Activated T-helper 1 cell treated with anti-CD3 and anti-CD28 coated beads, Interleukin-2, amount 50 U/mL, for 16 hours (primary cell): ENCODE measurements around the gene DCP1A.

Experiments
- DNase-seq, 2 donors: peaks; one replicate each; pipeline ENCODE4 v3.0.0-alpha.2; 2020; ENCODE audit warnings: low read depth in 1 of 2, low spot score in 1 of 2

DCP1A gene

DNA sequence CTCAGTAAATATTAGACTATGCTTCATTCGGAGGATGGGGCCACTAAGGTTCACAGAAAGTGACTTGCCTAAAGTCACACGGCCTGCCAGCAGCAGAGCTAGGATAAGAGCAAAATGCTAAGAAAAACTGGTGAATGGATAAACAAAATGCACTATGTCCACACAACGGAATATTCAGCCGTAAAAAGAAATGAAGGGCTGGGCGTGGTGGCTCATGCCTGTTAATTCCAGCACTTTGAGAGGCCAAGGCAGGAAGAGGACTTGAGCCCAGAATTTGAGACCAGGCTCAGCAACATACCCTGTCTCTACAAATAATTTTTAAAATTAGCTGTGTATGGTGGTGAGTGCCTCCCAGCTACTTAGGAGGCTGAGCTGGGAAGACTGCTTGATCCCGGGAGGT is 99.2 kb downstream of the DCP1A start:
- DNase-seq: no peak

- DNase-seq: no peak
Observed at GRCh38 chr3:53247619-53248018, 99.7 kb downstream of the DCP1A start.

DNA sequence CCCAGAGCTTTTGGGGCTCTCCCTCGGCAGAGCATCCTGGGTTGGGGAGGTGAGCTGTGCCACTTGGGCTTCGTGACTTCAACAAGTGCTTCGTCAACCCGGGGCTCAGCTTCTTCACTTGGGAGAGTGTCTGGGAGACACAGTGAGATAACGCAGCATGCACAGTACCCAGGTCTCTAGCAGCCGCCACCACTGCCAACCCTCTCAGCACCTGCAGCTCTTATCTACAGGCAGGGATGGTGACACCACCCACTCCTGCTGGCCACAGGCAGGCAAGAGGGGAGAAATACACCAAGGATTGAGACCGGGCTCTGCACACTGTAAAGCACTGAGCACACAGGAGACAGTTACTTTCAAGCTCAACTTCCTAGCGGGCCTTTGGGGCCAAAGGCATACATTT is 103.1 kb downstream of the DCP1A start:
- no peak for DNase-seq

DNA sequence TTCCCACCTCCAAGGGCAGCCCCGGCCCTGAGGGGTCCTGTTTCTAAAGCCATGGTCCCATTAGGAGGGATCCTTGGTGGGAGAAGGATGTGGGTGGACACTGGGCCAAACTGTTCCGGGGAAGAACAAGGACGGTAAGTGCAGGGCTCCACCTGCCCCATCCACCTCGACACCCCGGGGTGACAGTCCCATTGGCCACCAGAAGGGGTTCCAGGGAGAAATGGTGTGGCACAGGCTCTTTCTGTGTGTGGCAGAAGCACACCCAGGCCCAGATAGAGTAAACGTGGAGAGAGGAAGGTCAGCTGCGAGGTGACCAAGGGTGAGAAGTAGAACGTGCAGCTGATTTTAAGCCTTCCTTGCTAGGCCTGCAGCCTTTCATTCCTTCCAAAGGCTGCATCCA is 103.6 kb downstream of the DCP1A start:
- DNase-seq: no peak

GRCh38 chr3:53243165-53243564 is 104.2 kb downstream of the DCP1A start:
- no peak for DNase-seq

DNA sequence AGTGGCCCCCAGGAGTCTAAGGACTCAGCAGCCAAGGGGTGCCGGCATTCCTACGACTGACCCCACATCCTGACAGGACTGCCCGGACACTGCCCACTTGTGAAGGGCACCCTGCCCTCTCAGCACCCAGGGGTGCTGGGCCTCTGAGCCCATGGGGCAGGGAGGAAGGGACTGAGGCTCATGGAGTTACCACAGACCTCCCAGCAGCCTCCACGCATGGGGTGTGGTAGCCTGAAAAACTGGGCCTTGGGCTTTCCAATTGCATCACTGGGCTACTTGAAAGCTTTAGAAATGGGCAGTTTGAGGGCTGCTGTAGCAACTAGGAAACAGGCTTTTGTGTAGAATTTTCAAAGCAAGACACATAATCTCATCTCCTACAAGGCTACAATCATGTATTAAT is 104.7 kb downstream of the DCP1A start:
- DNase-seq: no peak

DNA sequence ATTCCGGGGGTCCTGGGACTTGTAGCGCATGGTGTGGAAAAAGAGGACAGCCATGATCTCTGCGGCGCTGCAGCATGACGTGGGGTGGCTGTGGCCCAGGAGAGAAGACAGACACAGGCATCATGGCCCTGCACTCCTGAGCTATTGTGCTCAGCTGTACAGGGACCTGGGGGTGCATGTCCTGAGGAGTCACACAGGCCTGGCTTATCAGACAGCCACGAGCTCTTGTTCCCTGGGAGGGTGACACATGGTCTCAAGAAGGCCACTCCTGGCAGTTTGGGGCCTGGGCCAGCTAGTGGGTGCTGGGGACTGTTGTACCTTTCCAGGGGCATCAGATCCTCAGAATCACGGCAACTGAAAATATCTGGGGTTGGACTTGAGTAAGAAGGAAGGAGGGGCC is 105.2 kb downstream of the DCP1A start:
- no peak for DNase-seq

DNA sequence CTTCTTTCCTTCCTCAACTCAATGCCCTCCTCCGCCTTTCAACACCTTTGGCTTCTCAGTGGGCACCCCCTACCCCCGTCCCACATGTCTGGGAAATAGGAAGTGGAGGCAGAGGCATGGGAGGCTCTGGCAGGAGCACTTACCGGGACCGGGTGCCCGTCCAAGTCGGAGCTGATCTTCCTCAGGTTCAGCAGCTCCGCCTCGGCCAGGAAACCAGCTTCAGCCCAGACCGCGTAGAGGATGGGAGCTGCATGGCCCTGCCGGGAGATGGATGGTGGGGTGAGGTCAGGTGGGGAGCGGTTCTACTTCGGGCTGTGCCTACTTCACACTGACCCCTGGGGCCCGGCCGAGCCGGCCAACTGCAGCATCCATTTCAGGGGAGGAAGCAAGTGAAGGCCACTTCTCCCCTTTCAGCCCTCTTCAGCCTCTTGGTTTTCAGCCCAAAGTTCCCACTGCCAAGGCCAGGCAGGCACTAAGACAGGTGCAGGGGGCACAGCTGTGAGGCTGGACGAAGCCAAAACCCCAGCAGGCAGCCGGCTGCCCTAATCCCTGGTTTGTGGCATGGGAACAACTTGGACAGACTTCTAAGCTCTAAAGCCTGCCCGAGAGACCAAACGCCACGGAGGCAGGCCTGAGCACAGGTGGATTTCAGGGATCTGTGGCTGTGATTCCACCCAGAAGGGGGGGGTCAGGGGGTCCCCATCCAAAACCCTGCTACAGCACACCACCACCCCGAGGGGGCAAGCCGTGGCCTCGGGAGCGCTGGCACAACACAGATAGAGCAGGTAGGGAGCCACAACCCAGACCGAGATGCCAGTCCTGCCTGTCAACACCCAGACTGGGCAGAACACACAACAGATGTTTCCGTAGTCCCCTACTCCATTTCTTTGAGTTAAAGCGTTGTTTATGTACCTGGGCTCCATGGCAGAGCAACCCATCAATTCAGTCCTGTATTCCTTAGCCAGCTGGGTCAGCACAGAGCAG is 106.1 kb downstream of the DCP1A start:
- DNase-seq: no peak

DNA sequence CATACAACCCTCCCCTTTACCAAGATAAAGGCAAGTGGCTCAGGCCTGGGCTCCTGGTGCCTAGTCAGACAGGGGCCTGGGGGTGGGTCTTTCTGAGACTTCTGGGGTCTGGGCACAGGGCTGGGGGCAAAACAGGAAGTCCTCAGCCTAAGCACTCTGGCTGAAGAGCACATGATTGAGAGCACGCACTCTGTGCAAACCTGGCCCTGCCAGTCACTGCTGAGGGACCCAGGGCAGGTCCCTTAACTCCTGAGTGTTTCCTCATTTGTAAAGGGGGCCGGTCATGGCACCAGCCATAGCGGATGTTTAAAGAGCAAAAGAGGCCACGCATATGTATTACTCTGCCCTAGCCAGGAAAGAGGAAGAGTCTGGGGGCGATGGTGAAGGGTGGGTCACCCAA is 107.5 kb downstream of the DCP1A start:
- no peak for DNase-seq

DNA sequence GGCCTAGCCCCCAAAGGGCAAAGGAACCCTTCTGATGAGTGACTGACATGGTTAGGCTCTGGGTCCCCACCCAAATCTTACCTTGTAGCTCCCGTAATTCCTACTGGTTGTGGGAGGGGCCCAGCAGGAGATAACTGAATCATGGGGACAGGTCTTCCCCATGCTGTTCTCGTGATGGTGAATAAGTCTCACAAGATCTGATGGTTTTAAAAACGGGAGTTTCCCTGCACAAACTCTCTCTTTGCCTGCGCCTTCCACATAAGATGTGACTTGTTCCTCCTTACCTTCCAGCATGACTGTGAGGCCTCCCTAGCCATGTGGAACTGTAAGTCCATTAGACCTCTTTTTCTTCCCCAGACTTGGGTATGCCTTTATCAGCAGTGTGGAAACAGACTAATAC is 108.5 kb downstream of the DCP1A start:
- no peak for DNase-seq

GRCh38 chr3:53238051-53238850 is 109.1 kb downstream of the DCP1A start:
- DNase-seq: no peak

GRCh38 chr3:53236112-53236841 is 111.1 kb downstream of the DCP1A start:
- no peak for DNase-seq

GRCh38 chr3:53235545-53235944 is 111.8 kb downstream of the DCP1A start:
- no peak for DNase-seq

GRCh38 chr3:53234841-53235232 is 112.5 kb downstream of the DCP1A start:
- no peak for DNase-seq

DNA sequence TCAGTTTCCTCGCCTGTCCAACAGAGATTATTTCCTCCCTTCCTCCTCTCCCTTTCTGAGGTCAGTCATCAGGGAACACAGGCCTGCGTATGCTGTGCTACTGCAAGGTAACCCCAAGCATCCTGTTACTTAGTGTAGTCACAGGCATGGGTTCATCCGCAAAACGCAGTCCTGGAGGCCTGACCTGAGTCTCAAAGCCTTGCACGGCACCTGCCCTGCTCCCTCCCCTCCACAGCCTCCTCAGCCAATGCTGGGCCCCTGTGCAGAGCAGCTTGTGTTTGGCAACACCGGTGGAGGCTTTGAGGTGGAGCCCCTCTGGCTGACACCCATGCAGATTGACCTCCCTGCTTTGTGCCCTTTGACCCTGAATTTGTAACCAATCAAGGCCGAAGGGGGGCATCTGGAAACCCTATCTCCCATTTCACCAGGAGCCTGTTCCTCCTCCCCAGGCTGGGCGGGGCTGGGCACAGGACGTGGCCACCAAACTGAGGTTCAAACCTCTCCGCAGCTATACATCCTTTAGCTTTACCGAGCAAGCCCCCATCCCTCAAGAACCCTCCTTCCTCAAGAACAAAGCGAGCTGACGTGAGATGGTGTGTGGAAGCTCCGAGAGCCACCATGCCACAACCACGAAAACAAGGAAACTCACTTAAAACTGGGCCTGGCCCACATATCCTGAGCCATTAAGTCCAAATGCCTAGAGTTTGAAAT is 113.1 kb downstream of the DCP1A start:
- no peak for DNase-seq
